ENCODE measurements around the gene TRIM71. TPM values are rescaled to one million over a fixed set of nuclear protein-coding genes. Genes with fewer than 3 reads are reported as not detected.
"Not testable (repeated sequence)": the region's sequence is repeated elsewhere in the genome, so short reads cannot be mapped to it uniquely, and the experiment has no call there.

TRIM71 gene
- polyA plus RNA-seq, 1 donor from 2014 or later = 4.0 TPM

- TF ChIP-seq EZH2 (IDR thresholded peaks at IDR 0.05; ENCODE audit: borderline replicate concordance, insufficient read depth, low read length, poor library complexity, severe bottlenecking) (no peak), TAF1 (IDR thresholded peaks at IDR 0.05; ENCODE audit: low read depth) (no peak), MXI1 (conservative IDR thresholded peaks at IDR 0.05; ENCODE audit: poor library complexity, severe bottlenecking) (no peak), EP300 (conservative IDR thresholded peaks at IDR 0.05; ENCODE audit: poor library complexity, severe bottlenecking) (no peak), SMC3 (conservative IDR thresholded peaks at IDR 0.05; ENCODE audit: poor library complexity) (no peak), RAD21 (conservative IDR thresholded peaks at IDR 0.05) (no peak), POLR2AphosphoS5 (IDR thresholded peaks at IDR 0.05) (no peak), CTCF (IDR thresholded peaks at IDR 0.05; ENCODE audit: poor library complexity, severe bottlenecking) (no peak), REST (IDR thresholded peaks at IDR 0.05; ENCODE audit: borderline replicate concordance) (no peak)
- Histone ChIP-seq H4K20me1 (ENCODE audit: insufficient read depth) (no peaks in the 10 kb centered on the region), H3K4me3 (ENCODE audit: low read length) (no peak overlapping the region), H3K9me2 (ENCODE audit: insufficient read depth, low read length) (no peaks in the 10 kb centered on the region), H3F3A (ENCODE audit: insufficient read depth, low read length, poor library complexity, severe bottlenecking) (no peaks in the 10 kb centered on the region), H3K36me3 (ENCODE audit: insufficient read depth, low read length) (no peaks in the 10 kb centered on the region), H2AFZ (ENCODE audit: low read depth, low read length) (no peak overlapping the region), H3K9me3 (ENCODE audit: low read length) (no peaks in the 10 kb centered on the region), H3K79me2 (replicated peaks; ENCODE audit: insufficient read depth, low read length) (no peaks in the 10 kb centered on the region), H3K4me2 (ENCODE audit: low read length) (no peak overlapping the region), H3K9ac (ENCODE audit: low read length) (no peak overlapping the region), H3K27ac (ENCODE audit: low read length) (no peak overlapping the region), H3K27me3 (ENCODE audit: insufficient read depth, low read depth, low read length) (no peaks in the 10 kb centered on the region)
Measured at GRCh38 chr3:32937331-32937730, 119.5 kb downstream of the TRIM71 start.

- H3K4me2 ChIP-seq (ENCODE audit: low read length); H3K36me3 ChIP-seq (ENCODE audit: insufficient read depth, low read length); H3K4me3 ChIP-seq (ENCODE audit: low read length); H3K79me2 ChIP-seq (replicated peaks; ENCODE audit: insufficient read depth, low read length); H3K9ac ChIP-seq (ENCODE audit: low read length); H4K20me1 ChIP-seq (ENCODE audit: insufficient read depth); H3K27ac ChIP-seq (ENCODE audit: low read length); H2AFZ ChIP-seq (ENCODE audit: low read depth, low read length); H3K9me3 ChIP-seq (ENCODE audit: low read length); H3F3A ChIP-seq (ENCODE audit: insufficient read depth, low read length, poor library complexity, severe bottlenecking); H3K27me3 ChIP-seq (ENCODE audit: insufficient read depth, low read depth, low read length); H3K9me2 ChIP-seq (ENCODE audit: insufficient read depth, low read length): not testable (repeated sequence)
Measured at GRCh38 chr3:32939531-32940284, 121.9 kb downstream of the TRIM71 start.
